Stimulated activated CD8-positive, alpha-beta memory T cell treated with anti-CD3 and anti-CD28 coated beads, Interleukin-15, amount 100 ng/mL, for 48 hours (primary cell): ENCODE results near the gene MAML3.
"Not testable (repeated sequence)": the region's sequence is repeated elsewhere in the genome, so short reads cannot be mapped to it uniquely, and the experiment has no call there.

Experiments
- DNase-seq, 2 donors: peaks; one replicate each; pipeline ENCODE4 v3.0.0-alpha.2; 2020; ENCODE audit warnings: low read depth in 2 of 2

MAML3 gene

GRCh38 chr4:139728146-139728545, 425.8 kb downstream of the MAML3 start:
- no peak for DNase-seq

- DNase-seq = no peak
Measured at GRCh38 chr4:139726615-139727014, 427.4 kb downstream of the MAML3 start.

GRCh38 chr4:139725236-139725635, 428.7 kb downstream of the MAML3 start:
- no peak for DNase-seq

DNA sequence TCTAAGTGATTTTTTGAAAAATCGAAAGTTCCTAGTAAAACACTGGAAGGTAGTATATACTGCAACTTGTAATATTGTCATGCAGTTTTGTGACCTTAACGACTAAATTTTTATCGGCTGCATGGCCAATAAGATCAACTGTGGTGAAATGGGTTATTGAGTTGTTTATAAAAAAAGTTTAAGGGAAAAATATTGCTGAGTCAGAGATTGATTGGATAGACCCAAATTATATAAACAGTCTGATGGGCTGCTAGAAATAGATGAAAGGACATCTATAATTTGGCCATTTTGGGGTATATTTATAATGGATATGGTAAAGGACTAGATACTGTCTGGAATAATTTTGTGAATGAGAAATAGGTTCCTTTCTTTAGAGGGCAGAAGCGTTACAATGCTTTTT, 432.2 kb downstream of the MAML3 start:
- DNase-seq = no peak

DNA sequence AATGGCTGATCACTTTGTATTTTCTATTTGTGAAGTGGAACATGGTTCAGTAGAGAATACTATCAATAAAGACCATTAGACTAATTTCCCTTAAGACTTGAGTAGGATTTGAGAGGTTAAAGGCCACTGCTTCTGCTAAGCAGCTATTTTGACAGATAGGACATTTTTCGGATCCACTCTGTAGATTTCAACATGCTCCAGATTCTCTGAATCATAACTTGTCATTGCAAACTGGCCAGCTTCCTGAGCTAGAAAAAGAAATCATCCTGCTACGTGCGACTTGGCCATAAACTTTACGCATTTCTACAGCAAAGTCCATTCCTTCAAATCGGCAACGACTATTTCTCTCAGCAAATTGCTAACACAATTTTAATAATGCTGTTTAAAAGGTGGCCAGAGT, 433.2 kb downstream of the MAML3 start:
- no peak for DNase-seq

DNA sequence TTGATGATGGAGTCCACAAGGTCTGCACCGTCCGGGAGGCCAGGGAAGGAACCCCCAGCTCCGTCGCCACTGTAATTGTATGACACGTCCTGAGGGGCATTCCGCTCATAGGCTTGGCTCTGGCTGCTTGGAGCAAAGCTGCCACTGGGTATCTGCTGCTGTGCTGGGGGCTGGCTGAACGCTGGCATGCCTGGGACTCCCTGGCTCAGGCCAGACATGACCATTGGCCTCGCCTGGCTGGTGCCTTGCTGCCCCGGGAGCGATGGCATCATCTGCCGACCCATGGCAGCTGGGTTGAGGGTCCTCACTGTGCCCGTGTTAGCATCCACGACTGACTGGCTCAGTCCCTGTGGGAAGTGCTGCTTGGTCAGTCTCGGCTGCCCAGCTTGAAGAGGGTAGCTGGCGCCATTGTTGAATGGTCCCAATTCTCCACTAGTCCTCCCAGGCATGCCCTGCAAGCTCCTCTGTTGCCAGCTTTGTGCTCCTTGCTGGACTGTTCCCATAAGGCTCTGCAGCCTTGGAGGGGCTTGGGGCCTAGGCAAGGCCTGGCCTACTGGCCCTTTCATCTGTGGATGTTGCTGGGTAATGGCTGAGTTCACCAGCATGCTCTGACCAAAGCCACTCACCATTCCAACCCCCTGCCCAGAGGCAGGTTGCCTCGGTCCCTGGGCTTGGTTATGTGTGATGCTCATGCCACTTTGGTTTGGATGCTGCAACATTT, 434.4 kb downstream of the MAML3 start:
- DNase-seq = no peak

DNA sequence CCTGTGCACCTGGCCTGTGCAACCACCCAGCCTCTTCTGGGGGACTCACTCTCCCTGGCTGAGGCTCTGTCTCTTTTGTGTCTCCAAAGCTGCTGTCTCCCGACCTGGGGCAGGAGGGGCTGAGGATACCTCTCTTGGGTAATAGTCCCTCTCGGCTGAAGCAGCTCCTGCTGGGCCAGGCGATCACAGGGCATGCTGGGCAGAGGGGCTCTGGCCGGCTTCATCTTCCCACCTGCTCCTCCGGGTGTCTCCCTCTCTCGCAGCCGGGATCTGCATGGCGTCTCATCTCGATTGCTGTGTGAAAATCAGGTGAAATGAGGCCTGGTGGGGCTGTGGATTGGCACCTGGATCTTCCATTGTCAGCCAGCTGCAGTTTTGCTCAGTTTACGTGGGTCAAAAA, 435.2 kb downstream of the MAML3 start:
- DNase-seq = no peak

- no peak for DNase-seq
Measured at GRCh38 chr4:139718358-139718757, 435.6 kb downstream of the MAML3 start.

GRCh38 chr4:139715746-139716391, 438.1 kb downstream of the MAML3 start:
- DNase-seq = no peak

GRCh38 chr4:139712882-139713281, 441.1 kb downstream of the MAML3 start:
- DNase-seq = no peak

DNA sequence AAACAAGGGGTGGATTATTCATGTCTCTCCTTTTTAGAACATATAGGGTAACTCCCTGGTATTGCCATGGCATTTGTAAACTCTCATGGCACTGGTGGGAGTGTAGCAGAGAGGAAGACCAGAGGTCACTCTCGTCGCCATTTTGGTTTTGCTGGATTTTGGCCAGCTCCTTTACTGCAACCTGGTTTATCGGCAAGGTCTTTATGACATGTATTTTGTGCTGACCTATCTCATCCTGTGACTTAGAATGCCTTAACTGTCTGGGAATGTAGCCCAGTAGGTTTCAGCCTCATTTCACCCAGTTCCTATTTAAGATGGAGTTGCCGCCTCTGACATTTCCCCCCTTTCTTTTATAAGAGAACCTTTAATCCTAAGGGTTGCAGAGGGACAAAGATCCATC, 442.5 kb downstream of the MAML3 start:
- DNase-seq = no peak

GRCh38 chr4:139710073-139710472, 443.9 kb downstream of the MAML3 start:
- DNase-seq = no peak

DNA sequence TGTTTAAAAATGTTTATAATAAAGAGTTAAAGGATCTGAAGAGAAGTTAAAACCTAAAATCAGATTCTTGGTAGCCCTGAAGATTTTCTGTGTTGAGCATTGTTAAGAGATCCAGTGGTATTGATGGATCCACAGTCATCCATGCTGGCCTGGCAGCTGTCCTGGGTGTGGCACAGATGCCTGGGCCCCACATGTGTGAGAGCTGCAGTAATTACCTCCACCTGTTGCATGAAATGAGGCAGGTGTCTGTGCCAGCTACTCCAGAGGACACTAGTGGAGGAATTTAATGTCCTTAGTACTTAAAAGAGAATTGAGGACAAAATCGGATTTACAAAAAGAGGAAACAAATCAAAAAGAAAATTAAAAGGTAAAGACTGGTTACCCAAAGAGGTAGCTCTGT, 444.3 kb downstream of the MAML3 start:
- no peak for DNase-seq

- DNase-seq = no peak
Measured at GRCh38 chr4:139704915-139705485, 449.0 kb downstream of the MAML3 start.

DNA sequence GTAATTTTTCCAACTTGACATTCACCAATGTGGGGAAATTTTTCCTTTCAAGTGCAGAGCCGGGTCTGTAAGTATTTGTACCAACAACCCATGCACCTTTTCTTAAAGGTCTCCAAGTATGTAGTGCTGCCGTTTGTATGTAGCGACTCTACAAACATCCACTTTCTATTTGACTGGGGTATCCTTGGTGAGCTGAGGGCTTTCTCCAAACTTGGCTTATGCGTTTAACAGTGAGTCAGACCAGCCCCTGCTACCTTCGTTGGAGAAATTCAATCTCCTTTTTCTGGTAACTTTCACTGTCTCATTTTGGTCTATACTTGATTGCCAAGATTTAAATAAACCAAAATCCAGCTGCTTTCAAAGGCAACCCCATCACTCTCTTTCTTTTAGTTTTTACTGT, 453.4 kb downstream of the MAML3 start:
- DNase-seq = no peak

GRCh38 chr4:139698167-139698925, 455.6 kb downstream of the MAML3 start:
- not testable (repeated sequence) for DNase-seq

DNA sequence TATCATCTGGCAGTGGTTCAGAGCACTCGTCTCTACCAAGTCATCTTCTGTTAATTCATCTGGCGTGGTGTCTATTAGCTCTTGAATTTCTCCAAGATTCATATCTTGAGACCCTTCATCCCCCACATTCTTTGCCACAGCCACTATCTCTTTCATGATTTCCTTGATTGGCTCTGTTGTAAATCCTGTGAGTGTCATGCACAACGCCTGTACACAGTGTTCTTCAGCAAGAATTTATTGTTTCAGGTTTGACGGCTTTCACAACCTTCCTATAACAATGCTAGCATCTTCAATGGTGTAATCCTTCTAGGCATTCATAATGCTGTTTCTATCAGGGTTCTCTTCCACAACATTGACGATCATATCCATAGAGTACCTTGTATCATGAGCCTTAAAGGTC, 457.5 kb downstream of the MAML3 start:
- no peak for DNase-seq

GRCh38 chr4:139694522-139695107, 459.4 kb downstream of the MAML3 start:
- no peak for DNase-seq

DNA sequence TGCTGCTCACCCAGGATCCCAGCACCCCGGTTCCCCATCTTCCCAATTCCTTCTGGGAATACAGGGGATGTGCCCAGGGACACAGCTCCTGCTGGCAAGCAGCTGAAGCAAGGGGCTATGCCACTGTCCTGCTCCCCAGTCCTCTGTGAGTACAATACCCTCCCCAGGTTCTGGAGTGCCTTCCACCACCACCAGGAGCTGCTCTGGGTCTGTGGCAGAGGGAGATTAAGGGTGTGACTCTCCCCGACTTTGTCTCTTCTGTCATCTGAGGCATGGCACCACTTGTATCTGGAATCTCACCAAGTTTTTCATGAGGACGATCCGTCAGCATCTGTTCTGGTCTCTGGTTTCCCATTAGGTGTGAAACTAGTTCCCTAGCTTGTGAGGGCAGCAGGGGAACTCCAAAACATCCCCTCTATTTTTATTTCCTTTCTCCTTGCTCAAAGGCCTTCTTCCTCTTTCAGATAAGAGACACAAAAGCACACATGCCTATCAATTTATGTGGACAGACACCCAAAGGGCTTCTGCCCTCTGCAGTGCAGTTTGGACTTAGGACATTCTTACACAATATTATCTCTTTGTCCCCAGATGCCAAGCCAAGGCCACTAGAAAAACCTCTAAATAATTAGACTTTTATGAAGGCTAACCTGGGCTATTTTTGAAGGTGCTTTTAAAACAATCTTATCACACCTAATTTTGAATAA, 461.5 kb downstream of the MAML3 start:
- no peak for DNase-seq

- DNase-seq = no peak
Measured at GRCh38 chr4:139690419-139690818, 463.6 kb downstream of the MAML3 start.

DNA sequence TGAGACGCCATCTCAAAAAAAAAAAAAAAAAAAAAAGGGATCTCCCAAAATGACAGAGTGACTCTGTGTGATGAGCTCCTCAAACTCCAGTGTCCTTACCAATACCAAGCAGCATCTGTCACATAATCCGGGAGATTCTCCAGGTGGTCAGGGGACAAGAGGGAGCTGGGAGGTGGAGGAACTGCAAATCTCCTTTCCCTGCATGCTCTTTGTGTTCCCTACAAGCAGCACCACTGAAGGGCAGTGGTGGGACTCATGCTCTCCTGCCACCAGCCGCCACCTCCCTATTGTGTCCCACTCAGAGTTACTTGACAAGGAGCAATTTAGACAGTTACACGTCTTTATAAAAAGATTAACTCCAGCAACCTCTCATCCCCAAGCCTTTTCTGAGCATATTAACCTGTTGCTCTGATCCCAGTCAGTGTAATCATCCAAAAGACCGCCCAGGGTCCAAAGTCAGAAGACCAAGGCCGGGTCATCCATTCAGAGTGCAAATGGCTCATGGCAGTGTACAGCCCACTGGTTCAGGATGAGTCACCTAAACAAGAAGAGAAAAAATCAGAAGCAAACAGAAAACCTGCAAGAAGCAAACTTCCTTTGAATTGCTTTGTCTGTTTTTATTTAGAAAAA, 464.8 kb downstream of the MAML3 start:
- DNase-seq = no peak
